ENCODE data around the gene PTPN1.

Gene PTPN1

DNA sequence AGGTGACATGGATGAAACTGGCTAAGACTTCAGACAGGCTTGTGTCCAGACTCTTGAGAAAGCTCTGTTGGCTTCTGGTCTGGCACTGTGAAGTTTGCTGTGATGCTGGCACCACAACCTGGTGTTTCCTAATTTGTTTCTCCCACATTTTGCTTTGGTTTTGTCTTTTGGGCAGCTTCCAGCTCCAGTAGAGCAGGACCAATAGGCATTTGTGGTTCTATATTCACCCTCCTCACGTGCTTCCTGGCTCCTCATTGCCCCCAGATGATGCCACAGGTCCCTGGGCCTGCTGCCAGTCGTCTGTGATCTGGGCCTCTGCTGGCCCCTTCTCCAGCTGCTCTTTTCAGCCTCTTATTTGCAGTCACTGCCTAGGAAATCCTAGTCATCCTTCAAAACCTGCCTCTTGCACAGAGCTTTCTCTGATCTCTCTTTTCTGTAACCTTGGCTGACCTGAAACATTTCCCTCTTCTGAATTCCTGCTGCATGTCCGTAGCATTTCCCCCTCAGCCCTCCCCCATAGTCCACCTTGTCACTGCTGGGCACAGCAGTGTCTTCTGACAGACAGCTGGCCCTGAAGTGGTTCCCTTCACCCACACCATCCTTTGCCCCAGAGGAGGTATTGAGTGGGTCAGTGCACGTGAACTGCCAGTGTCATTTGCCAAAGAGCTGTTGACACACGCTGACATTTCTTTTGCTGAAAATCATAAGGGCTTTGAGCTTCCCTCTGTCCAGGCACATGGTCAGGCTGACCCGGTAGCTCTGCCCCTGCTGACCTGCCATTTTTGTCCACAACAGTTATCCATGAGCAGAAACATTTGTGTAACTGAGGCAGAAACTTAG, 63.0 kb downstream of the PTPN1 start:
- H3K4ac ChIP-seq (ENCODE audit: low read length) = no peak overlapping the region
- no peaks in the 10 kb centered on the region for H3K27me3 ChIP-seq (ENCODE audit: control insufficient read depth in 3 of 3, insufficient read depth in 3 of 3, low read depth in 1 of 3, low read length in 3 of 3)
- no peak overlapping the region for H3K4me2 ChIP-seq (ENCODE audit: insufficient read depth, low read length, poor library complexity, severe bottlenecking)
- no peak overlapping the region for H2AFZ ChIP-seq (ENCODE audit: low read length)
- no peak overlapping the region for H4K8ac ChIP-seq (ENCODE audit: low read depth, low read length)
- no peak overlapping the region for H2BK120ac ChIP-seq (ENCODE audit: low read depth, low read length)
- peaks cover 20 to 81% of the 10 kb centered on the region in 2 donors for H3K36me3 ChIP-seq (replicated peaks in 1 of 2; ENCODE audit: control insufficient read depth in 2 of 2, insufficient read depth in 2 of 2, low read length in 2 of 2)
- no CpG with 5 or more reads among the region's 6 CpGs for WGBS, 2 donors (ENCODE audit: extremely low coverage in 2 of 2, insufficient read length in 2 of 2, insufficient replicate concordance in 1 of 2)
- H3K4me1 ChIP-seq (ENCODE audit: control insufficient read depth in 2 of 2, insufficient read depth in 1 of 2, low read depth in 1 of 2, low read length in 2 of 2) = peaks cover 0 to 8% of the 10 kb centered on the region in 2 donors
- H3K27ac ChIP-seq (replicated peaks; ENCODE audit: low read length) = no peak overlapping the region
- H3K9ac ChIP-seq (ENCODE audit: low read depth, low read length, poor library complexity) = no peak overlapping the region
- H3K18ac ChIP-seq (ENCODE audit: low read length) = no peak overlapping the region
- no peak overlapping the region for H2BK12ac ChIP-seq (ENCODE audit: low read length)
- H4K91ac ChIP-seq (ENCODE audit: low read depth, low read length, poor library complexity) = no peak overlapping the region
- no peaks in the 10 kb centered on the region for H3K79me1 ChIP-seq (ENCODE audit: low read depth, low read length)
- H2BK15ac ChIP-seq (ENCODE audit: low read length) = no peak overlapping the region
- no peak overlapping the region for H3K14ac ChIP-seq (ENCODE audit: low read length)
- H3K4me3 ChIP-seq (ENCODE audit: low read length in 2 of 2) = no peak overlapping the region
- no peak for DNase-seq (ENCODE audit: low spot score)
- no peak overlapping the region for H2AK5ac ChIP-seq (ENCODE audit: low read depth, low read length)
- no peak overlapping the region for H3K23ac ChIP-seq (ENCODE audit: low read depth, low read length, poor library complexity)
- H2BK5ac ChIP-seq (ENCODE audit: low read length) = no peak overlapping the region
- H3K9me3 ChIP-seq (replicated peaks in 1 of 2; ENCODE audit: control insufficient read depth in 2 of 2, insufficient read depth in 1 of 2, low read depth in 1 of 2, low read length in 2 of 2) = no peaks in the 10 kb centered on the region

DNA sequence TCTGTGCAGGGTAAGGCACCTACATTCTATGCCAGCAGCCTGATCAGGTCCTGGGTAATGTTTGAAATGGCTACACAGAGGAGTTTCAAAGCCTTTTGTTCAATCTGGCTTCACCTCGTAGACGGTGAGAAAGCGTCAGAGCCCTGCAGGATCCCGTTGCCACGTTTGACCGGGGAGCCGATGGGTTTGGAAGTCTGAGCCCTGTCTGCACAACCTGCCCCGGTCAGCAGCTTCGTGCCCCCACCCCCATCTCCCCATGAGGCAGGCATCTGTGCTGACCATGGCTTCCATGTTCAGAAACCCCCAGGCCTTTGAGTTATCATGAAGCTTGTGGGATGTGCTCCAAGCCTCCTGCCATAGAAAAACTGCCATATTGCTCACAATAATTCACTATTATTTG, 63.9 kb downstream of the PTPN1 start:
- Histone ChIP-seq H3K79me1 (ENCODE audit: low read depth, low read length) (no peaks in the 10 kb centered on the region), H4K91ac (ENCODE audit: low read depth, low read length, poor library complexity) (no peak overlapping the region), H3K36me3 (replicated peaks in 1 of 2; ENCODE audit: control insufficient read depth in 2 of 2, insufficient read depth in 2 of 2, low read length in 2 of 2) (peaks cover 27 to 81% of the 10 kb centered on the region in 2 donors), H3K14ac (ENCODE audit: low read length) (no peak overlapping the region), H2AFZ (ENCODE audit: low read length) (no peak overlapping the region), H3K18ac (ENCODE audit: low read length) (no peak overlapping the region), H2BK5ac (ENCODE audit: low read length) (no peak overlapping the region), H2BK12ac (ENCODE audit: low read length) (no peak overlapping the region), H3K4me1 (ENCODE audit: control insufficient read depth in 2 of 2, insufficient read depth in 1 of 2, low read depth in 1 of 2, low read length in 2 of 2) (peaks cover 0 to 8% of the 10 kb centered on the region in 2 donors), H4K8ac (ENCODE audit: low read depth, low read length) (no peak overlapping the region), H3K27me3 (ENCODE audit: control insufficient read depth in 3 of 3, insufficient read depth in 3 of 3, low read depth in 1 of 3, low read length in 3 of 3) (no peaks in the 10 kb centered on the region), H3K27ac (replicated peaks; ENCODE audit: low read length) (no peak overlapping the region), H3K4me3 (ENCODE audit: low read length in 2 of 2) (no peak overlapping the region), H2BK15ac (ENCODE audit: low read length) (no peak overlapping the region), H3K9me3 (replicated peaks in 1 of 2; ENCODE audit: control insufficient read depth in 2 of 2, insufficient read depth in 1 of 2, low read depth in 1 of 2, low read length in 2 of 2) (no peaks in the 10 kb centered on the region), H3K4me2 (ENCODE audit: insufficient read depth, low read length, poor library complexity, severe bottlenecking) (no peak overlapping the region), H2AK5ac (ENCODE audit: low read depth, low read length) (no peak overlapping the region), H3K23ac (ENCODE audit: low read depth, low read length, poor library complexity) (no peak overlapping the region), H3K9ac (ENCODE audit: low read depth, low read length, poor library complexity) (no peak overlapping the region), H3K4ac (ENCODE audit: low read length) (no peak overlapping the region), H2BK120ac (ENCODE audit: low read depth, low read length) (no peak overlapping the region)
- no peak for DNase-seq (ENCODE audit: low spot score)
- no CpG with 5 or more reads among the region's 9 CpGs for WGBS, 2 donors (ENCODE audit: extremely low coverage in 2 of 2, insufficient read length in 2 of 2, insufficient replicate concordance in 1 of 2)

DNA sequence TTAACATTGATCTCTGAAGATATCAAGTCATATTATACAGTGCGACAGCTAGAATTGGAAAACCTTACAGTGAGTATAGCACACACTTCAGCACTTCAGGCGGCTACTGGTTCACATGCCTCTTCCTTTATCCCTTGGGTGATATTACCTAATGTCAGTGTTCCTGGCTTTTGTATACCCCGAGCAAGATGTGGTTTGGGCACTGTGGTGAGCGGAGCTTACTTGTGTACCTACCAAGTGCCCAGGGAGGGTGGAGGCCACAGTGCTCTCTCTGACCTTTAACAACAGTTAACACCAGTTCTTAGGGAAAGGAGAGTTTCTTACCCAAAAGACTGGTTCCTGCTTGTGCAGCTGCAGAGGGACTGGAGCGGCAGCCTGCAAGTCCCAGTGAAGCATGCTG, 64.4 kb downstream of the PTPN1 start:
- Histone ChIP-seq H3K14ac (ENCODE audit: low read length) (no peak overlapping the region), H3K36me3 (replicated peaks in 1 of 2; ENCODE audit: control insufficient read depth in 2 of 2, insufficient read depth in 2 of 2, low read length in 2 of 2) (peaks cover 29 to 81% of the 10 kb centered on the region in 2 donors), H3K27me3 (ENCODE audit: control insufficient read depth in 3 of 3, insufficient read depth in 3 of 3, low read depth in 1 of 3, low read length in 3 of 3) (no peaks in the 10 kb centered on the region), H3K9me3 (replicated peaks in 1 of 2; ENCODE audit: control insufficient read depth in 2 of 2, insufficient read depth in 1 of 2, low read depth in 1 of 2, low read length in 2 of 2) (no peaks in the 10 kb centered on the region), H3K4me3 (ENCODE audit: low read length in 2 of 2) (no peak overlapping the region), H4K91ac (ENCODE audit: low read depth, low read length, poor library complexity) (no peak overlapping the region), H2BK15ac (ENCODE audit: low read length) (no peak overlapping the region), H3K18ac (ENCODE audit: low read length) (no peak overlapping the region), H3K4me2 (ENCODE audit: insufficient read depth, low read length, poor library complexity, severe bottlenecking) (no peak overlapping the region), H3K4me1 (ENCODE audit: control insufficient read depth in 2 of 2, insufficient read depth in 1 of 2, low read depth in 1 of 2, low read length in 2 of 2) (peaks cover 0 to 8% of the 10 kb centered on the region in 2 donors), H2BK120ac (ENCODE audit: low read depth, low read length) (no peak overlapping the region), H4K8ac (ENCODE audit: low read depth, low read length) (no peak overlapping the region), H2BK5ac (ENCODE audit: low read length) (no peak overlapping the region), H2BK12ac (ENCODE audit: low read length) (no peak overlapping the region), H2AFZ (ENCODE audit: low read length) (no peak overlapping the region), H3K79me1 (ENCODE audit: low read depth, low read length) (no peaks in the 10 kb centered on the region), H3K23ac (ENCODE audit: low read depth, low read length, poor library complexity) (no peak overlapping the region), H2AK5ac (ENCODE audit: low read depth, low read length) (no peak overlapping the region), H3K4ac (ENCODE audit: low read length) (no peak overlapping the region), H3K27ac (replicated peaks; ENCODE audit: low read length) (no peak overlapping the region), H3K9ac (ENCODE audit: low read depth, low read length, poor library complexity) (no peak overlapping the region)
- DNase-seq (ENCODE audit: low spot score) = no peak
- WGBS, 2 donors (ENCODE audit: extremely low coverage in 2 of 2, insufficient read length in 2 of 2, insufficient replicate concordance in 1 of 2) = no CpG with 5 or more reads among the region's 5 CpGs

DNA sequence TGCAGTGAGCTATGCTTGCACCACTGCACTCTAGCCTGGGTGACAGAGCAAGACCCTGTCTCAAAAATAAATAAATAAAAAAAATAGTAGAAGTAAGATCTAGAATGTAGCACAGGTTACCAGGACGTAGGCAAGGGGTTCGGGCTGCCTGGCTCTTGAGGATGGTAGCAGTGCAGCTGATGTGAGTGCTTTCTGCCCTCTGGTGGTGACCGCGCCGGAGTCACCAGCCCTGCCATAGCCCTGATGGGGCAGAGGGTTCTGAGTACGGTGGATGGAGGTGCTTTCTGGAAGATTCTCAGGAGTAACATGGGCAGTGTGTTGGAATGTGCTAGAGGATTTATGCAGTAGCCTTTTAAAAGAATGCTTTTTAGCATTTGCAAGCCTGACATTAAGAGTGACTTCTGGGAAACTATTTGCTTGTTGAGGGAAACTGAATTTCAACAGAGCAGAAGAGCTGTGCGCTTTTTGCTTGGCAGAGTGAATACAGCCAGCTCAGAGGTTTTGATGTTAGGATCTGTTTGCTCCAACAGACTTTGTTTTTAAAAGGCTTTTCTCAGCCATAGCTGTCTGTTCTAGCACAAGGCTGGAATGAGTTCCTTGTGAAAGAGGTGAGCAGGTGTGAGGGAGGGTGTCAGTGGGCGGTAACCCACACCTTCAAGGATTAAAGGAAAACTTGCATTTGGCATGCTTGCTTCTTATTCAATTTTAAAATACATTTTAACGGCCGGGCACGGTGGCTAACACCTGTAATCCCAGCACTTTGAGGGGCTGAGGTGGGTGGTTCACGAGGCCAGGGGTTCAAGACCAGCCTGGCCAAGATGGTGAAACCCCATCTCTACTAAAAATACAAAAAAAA, 65.9 kb downstream of the PTPN1 start:
- peak; percentile 24 for DNase-seq (ENCODE audit: low spot score)
- H3K4me2 ChIP-seq (ENCODE audit: insufficient read depth, low read length, poor library complexity, severe bottlenecking) = no peak overlapping the region
- no peak overlapping the region for H3K4ac ChIP-seq (ENCODE audit: low read length)
- H2AFZ ChIP-seq (ENCODE audit: low read length) = no peak overlapping the region
- no peaks in the 10 kb centered on the region for H3K9me3 ChIP-seq (replicated peaks in 1 of 2; ENCODE audit: control insufficient read depth in 2 of 2, insufficient read depth in 1 of 2, low read depth in 1 of 2, low read length in 2 of 2)
- no peak overlapping the region for H3K23ac ChIP-seq (ENCODE audit: low read depth, low read length, poor library complexity)
- H3K4me1 ChIP-seq (ENCODE audit: control insufficient read depth in 2 of 2, insufficient read depth in 1 of 2, low read depth in 1 of 2, low read length in 2 of 2) = peaks cover 0 to 8% of the 10 kb centered on the region in 2 donors
- no peak overlapping the region for H2BK12ac ChIP-seq (ENCODE audit: low read length)
- H3K36me3 ChIP-seq (replicated peaks in 1 of 2; ENCODE audit: control insufficient read depth in 2 of 2, insufficient read depth in 2 of 2, low read length in 2 of 2) = peaks cover 38 to 84% of the 10 kb centered on the region in 2 donors
- no CpG with 5 or more reads among the region's 12 CpGs for WGBS, 2 donors (ENCODE audit: extremely low coverage in 2 of 2, insufficient read length in 2 of 2, insufficient replicate concordance in 1 of 2)
- no peak overlapping the region for H4K91ac ChIP-seq (ENCODE audit: low read depth, low read length, poor library complexity)
- H2AK5ac ChIP-seq (ENCODE audit: low read depth, low read length) = no peak overlapping the region
- H4K8ac ChIP-seq (ENCODE audit: low read depth, low read length) = no peak overlapping the region
- H3K18ac ChIP-seq (ENCODE audit: low read length) = no peak overlapping the region
- no peak overlapping the region for H3K4me3 ChIP-seq (ENCODE audit: low read length in 2 of 2)
- no peaks in the 10 kb centered on the region for H3K79me1 ChIP-seq (ENCODE audit: low read depth, low read length)
- H3K9ac ChIP-seq (ENCODE audit: low read depth, low read length, poor library complexity) = no peak overlapping the region
- H2BK15ac ChIP-seq (ENCODE audit: low read length) = no peak overlapping the region
- H3K27ac ChIP-seq (replicated peaks; ENCODE audit: low read length) = no peak overlapping the region
- H2BK5ac ChIP-seq (ENCODE audit: low read length) = no peak overlapping the region
- H3K14ac ChIP-seq (ENCODE audit: low read length) = no peak overlapping the region
- no peak overlapping the region for H2BK120ac ChIP-seq (ENCODE audit: low read depth, low read length)
- H3K27me3 ChIP-seq (ENCODE audit: control insufficient read depth in 3 of 3, insufficient read depth in 3 of 3, low read depth in 1 of 3, low read length in 3 of 3) = no peaks in the 10 kb centered on the region
